OCI-LY3 (cell line): ENCODE results near the gene SLC6A20.

ENCODE experiments used
- H2AFZ ChIP-seq: fragments of 200-600, 300-600 bp; shearing (Covaris generic); 2 replicates; pipeline ENCODE4 v1.6.0; 2014; ENCODE audit warnings: antibody characterized with exemption, low read depth, low read length
- H3K27ac ChIP-seq: fragments of 200-600, 300-600 bp; sonication (generic); 2 replicates; pipeline ENCODE4 v1.5.1; 2014; ENCODE audit warnings: mild to moderate bottlenecking, low read length, moderate library complexity, mixed read lengths
- H3K27me3 ChIP-seq: fragments of 200-600, 300-600 bp; sonication (generic); 2 replicates; pipeline ENCODE4 v1.6.1; 2014; ENCODE audit warnings: low read depth, low read length, mixed read lengths
- H3K36me3 ChIP-seq: fragments of 200-600, 300-600 bp; sonication (generic); replicated peaks from 2 replicates; pipeline ENCODE3; 2014; ENCODE audit warnings: low read depth, low read length, mixed read lengths
- H3K4me1 ChIP-seq: fragments of 300-600, 200-600 bp; sonication (generic); 2 replicates; pipeline ENCODE4 v1.6.1; 2014; ENCODE audit warnings: low read length, mixed read lengths
- H3K4me2 ChIP-seq: fragments of 200-600, 300-600 bp; sonication (generic); 2 replicates; pipeline ENCODE4 v1.6.1; 2014; ENCODE audit warnings: low read length, mixed read lengths
- H3K4me3 ChIP-seq: fragments of 300-600, 200-600 bp; sonication (generic); 2 replicates; pipeline ENCODE4 v1.5.1; 2014; ENCODE audit warnings: antibody characterized with exemption, mild to moderate bottlenecking, low read length, moderate library complexity
- H3K79me2 ChIP-seq: fragments of 300-600, 200-600 bp; shearing (Covaris generic); 2 replicates; pipeline ENCODE4 v1.6.1; 2014; ENCODE audit warnings: mild to moderate bottlenecking, low read length, mixed read lengths
- H3K9ac ChIP-seq: fragments of 300-600, 200-600 bp; shearing (Covaris generic); 2 replicates; pipeline ENCODE4 v1.6.0; 2014; ENCODE audit warnings: mild to moderate bottlenecking, low read length, moderate library complexity
- H3K9me3 ChIP-seq: fragments of 200-600, 300-600 bp; shearing (Covaris generic); 2 replicates; pipeline ENCODE4 v1.6.1; 2014; ENCODE audit warnings: low read length, mixed read lengths; ENCODE audit not compliant: insufficient read depth
- H4K20me1 ChIP-seq: fragments of 200-600, 300-600 bp; sonication (generic); 2 replicates; pipeline ENCODE4 v1.6.1; 2016; ENCODE audit warnings: low read length, mixed read lengths; ENCODE audit not compliant: insufficient read depth
- CTCF ChIP-seq: fragments of 200-600, 300-600 bp; sonication (generic); IDR thresholded peaks from 2 replicates; pipeline ENCODE4 v1.5.1; 2014; ENCODE audit warnings: antibody characterized with exemption, low read length, low read depth
- EZH2phosphoT487 ChIP-seq: fragments of 200-600 bp; shearing (Covaris generic); IDR thresholded peaks from 2 replicates; pipeline ENCODE4 v1.6.1; 2018; ENCODE audit warnings: antibody characterized with exemption, mixed run types, low read depth

The SLC6A20 gene

DNA sequence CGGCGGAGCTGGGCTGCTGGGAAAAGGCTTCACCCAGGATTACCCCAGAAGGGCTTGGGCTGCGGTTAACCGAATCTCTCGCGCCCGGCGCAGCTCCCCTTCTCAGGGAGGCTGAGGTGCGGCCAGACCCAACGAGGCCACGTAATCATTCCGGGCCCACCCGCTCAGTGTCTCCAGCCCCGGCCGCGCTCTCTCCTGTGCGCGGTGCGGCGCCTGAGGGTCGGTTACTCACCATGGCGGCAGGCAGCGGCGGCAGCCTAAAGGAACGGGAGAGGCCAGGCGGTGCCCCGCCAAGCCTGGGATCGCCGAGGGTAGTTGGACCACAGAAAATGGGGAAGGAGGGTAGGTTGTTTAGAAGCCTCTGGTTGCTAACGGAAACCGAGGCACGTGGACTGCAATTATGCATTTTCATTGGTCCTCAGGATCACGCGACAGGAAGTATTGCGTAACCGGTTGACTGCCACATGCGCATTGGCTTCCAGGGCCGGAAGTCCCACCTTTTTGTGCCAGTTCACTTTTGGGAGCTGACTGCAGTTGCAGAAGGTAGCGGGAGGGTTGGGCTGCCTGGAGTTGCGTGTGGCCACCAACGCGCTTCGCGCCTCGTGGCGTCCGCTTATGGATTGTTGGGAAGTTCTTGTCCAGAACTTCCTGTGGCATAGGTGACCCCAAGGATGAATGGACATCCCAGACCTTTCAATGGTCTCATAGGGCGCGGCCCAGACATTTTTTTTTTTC is 45.6 kb upstream of the SLC6A20 start, which contains the start of gene LZTFL1:
TSS of gene LZTFL1 (minus strand) at position 363 of the 735 bp plus-strand sequence. CDS start at position 235, 128 bp downstream.
- no peaks in the 10 kb centered on the region for H3K9me3 ChIP-seq
- peak within 1 kb of the TSS; percentile 83 for H3K4me2 ChIP-seq
- peak within 1 kb of the TSS; percentile 88 for H3K4me3 ChIP-seq
- peaks cover 19% of the 10 kb centered on the region for H3K27me3 ChIP-seq
- TF ChIP-seq CTCF (no peak), EZH2phosphoT487 (no peak)
- H3K36me3 ChIP-seq = no peaks in the 10 kb centered on the region
- no peak within 1 kb of the TSS for H3K27ac ChIP-seq
- no peaks in the 10 kb centered on the region for H4K20me1 ChIP-seq
- H2AFZ ChIP-seq = peak within 1 kb of the TSS; percentile 86
- H3K9ac ChIP-seq = peak within 1 kb of the TSS; percentile 47
- H3K79me2 ChIP-seq = no peaks in the 10 kb centered on the region
- peaks cover 22% of the 10 kb centered on the region for H3K4me1 ChIP-seq

DNA sequence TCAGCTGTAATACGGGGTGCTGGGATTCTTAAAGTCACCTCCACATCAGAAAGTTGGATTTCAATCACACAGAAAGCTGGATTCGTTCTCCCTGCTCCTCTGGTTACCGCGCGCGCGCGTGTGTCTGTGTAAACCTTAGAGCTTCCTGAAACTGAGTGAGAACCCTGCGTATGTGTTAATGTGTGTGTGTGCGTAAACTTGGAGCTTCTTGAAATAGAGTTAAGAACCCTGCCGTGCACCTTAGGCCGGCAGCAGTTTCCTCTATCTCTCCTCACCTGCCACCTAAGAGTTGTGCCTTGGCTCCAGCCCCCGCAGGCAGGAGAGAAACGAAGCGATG is 45.1 kb upstream of the SLC6A20 start:
- Histone ChIP-seq H3K79me2 (no peaks in the 10 kb centered on the region), H3K4me2 (peak overlapping the region; percentile 83), H2AFZ (peak overlapping the region; percentile 82), H3K9me3 (no peaks in the 10 kb centered on the region), H3K27me3 (peaks cover 15% of the 10 kb centered on the region), H3K9ac (peak overlapping the region; percentile 43; the same call in 1 of the 2 replicates), H3K27ac (no peak overlapping the region), H3K36me3 (no peaks in the 10 kb centered on the region), H3K4me1 (peaks cover 22% of the 10 kb centered on the region), H3K4me3 (peak overlapping the region; percentile 88), H4K20me1 (no peaks in the 10 kb centered on the region)
- TF ChIP-seq EZH2phosphoT487 (no peak), CTCF (no peak)

GRCh38 chr3:45838466-45838865 is 42.1 kb upstream of the SLC6A20 start:
- H3K9me3 ChIP-seq = no peaks in the 10 kb centered on the region
- peaks cover 12% of the 10 kb centered on the region for H3K4me1 ChIP-seq
- no peak overlapping the region for H2AFZ ChIP-seq
- H3K27ac ChIP-seq = no peak overlapping the region
- no peaks in the 10 kb centered on the region for H3K36me3 ChIP-seq
- no peak overlapping the region for H3K4me2 ChIP-seq
- H4K20me1 ChIP-seq = no peaks in the 10 kb centered on the region
- no peaks in the 10 kb centered on the region for H3K79me2 ChIP-seq
- no peaks in the 10 kb centered on the region; the same call in 1 of the 2 replicates for H3K27me3 ChIP-seq
- no peak for TF ChIP-seq CTCF
- no peak for TF ChIP-seq EZH2phosphoT487
- no peak overlapping the region for H3K9ac ChIP-seq
- no peak overlapping the region for H3K4me3 ChIP-seq

- H2AFZ ChIP-seq = no peak overlapping the region
- H3K4me2 ChIP-seq = no peak overlapping the region
- no peaks in the 10 kb centered on the region for H3K79me2 ChIP-seq
These were observed 36.4 kb upstream of the SLC6A20 start for GRCh38 chr3:45832699-45833098.

More at GRCh38 chr3:45832699-45833098, 36.4 kb upstream of the SLC6A20 start:
- no peaks in the 10 kb centered on the region for H3K9me3 ChIP-seq
- TF ChIP-seq EZH2phosphoT487 (no peak), CTCF (peak; percentile 49)
- H3K4me3 ChIP-seq = no peak overlapping the region
- no peak overlapping the region for H3K27ac ChIP-seq
- no peak overlapping the region for H3K9ac ChIP-seq
- no peaks in the 10 kb centered on the region for H4K20me1 ChIP-seq
- no peaks in the 10 kb centered on the region for H3K36me3 ChIP-seq
- no peaks in the 10 kb centered on the region for H3K27me3 ChIP-seq
- no peaks in the 10 kb centered on the region for H3K4me1 ChIP-seq
